Central memory CD8-positive, alpha-beta T cell (primary cell): ENCODE results near the gene NRK.
"Not testable (repeated sequence)": the region's sequence is repeated elsewhere in the genome, so short reads cannot be mapped to it uniquely, and the experiment has no call there.

Experiments
- ATAC-seq: fragments of 150-1000 bp; cut with Tn5 transposase; replicated peaks from 2 replicates; pipeline ENCODE4 v1.10.0; 2022; ENCODE audit warnings: mild to moderate bottlenecking, moderate FRiP score, moderate number of reproducible peaks; ENCODE audit not compliant: poor library complexity, severe bottlenecking; ENCODE audit errors: extremely low read depth
- DNase-seq, 2 donors: peaks; one replicate each; pipeline ENCODE4 v3.0.0; 2021; ENCODE audit warnings: low spot score in 2 of 2
- H3K27ac Mint-ChIP-seq: one replicate; pipeline ENCODE4 v1.8.0; 2022; ENCODE audit warnings: low read depth, mild to moderate bottlenecking, moderate library complexity, mixed read lengths
- H3K27me3 Mint-ChIP-seq: one replicate; pipeline ENCODE4 v1.8.0; 2022; ENCODE audit warnings: mixed read lengths
- H3K36me3 Mint-ChIP-seq: one replicate; pipeline ENCODE4 v1.8.0; 2022; ENCODE audit warnings: mild to moderate bottlenecking, moderate library complexity, mixed read lengths; ENCODE audit not compliant: insufficient read depth
- H3K4me1 Mint-ChIP-seq: one replicate; pipeline ENCODE4 v1.8.0; 2022; ENCODE audit warnings: mixed read lengths
- H3K4me3 Mint-ChIP-seq: one replicate; pipeline ENCODE4 v1.8.0; 2022; ENCODE audit warnings: mild to moderate bottlenecking, moderate library complexity, mixed read lengths
- H3K9me3 Mint-ChIP-seq: one replicate; pipeline ENCODE4 v1.8.0; 2022; ENCODE audit warnings: mixed read lengths

Gene NRK

DNA sequence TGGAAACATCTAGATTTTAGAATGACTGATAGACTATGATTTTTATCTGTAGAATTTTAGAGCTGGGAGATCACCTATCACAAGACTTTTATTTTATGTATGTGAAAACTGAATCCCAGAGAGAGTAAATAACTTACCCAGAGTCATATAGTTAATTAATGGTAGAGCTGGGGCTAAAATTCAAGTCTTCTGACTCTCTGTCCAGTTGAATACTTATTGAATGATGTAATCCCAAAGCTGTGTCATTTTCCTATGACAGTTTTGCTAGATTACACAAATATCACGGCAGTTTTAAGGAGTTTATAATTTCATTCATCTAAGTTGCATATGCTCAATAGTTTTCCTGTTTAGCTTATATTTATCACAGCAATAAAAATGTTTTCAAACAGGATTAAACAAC lies 6.7 kb downstream of the NRK start:
- ATAC-seq (no peak), DNase-seq (no peak)
- Mint-ChIP-seq H3K4me1 (no peaks in the 10 kb centered on the region), H3K27me3 (no peaks in the 10 kb centered on the region), H3K27ac (no peak overlapping the region), H3K9me3 (no peaks in the 10 kb centered on the region), H3K36me3 (no peaks in the 10 kb centered on the region), H3K4me3 (no peak overlapping the region)

- H3K4me3 Mint-ChIP-seq: no peak overlapping the region
- H3K27me3 Mint-ChIP-seq: no peaks in the 10 kb centered on the region
- no peaks in the 10 kb centered on the region for H3K4me1 Mint-ChIP-seq
- ATAC-seq: no peak
- DNase-seq: no peak
- H3K27ac Mint-ChIP-seq: no peak overlapping the region
- peaks cover 6% of the 10 kb centered on the region for H3K9me3 Mint-ChIP-seq
- H3K36me3 Mint-ChIP-seq: no peaks in the 10 kb centered on the region
Observed at GRCh38 chrX:105837232-105837631, 14.9 kb downstream of the NRK start.

DNA sequence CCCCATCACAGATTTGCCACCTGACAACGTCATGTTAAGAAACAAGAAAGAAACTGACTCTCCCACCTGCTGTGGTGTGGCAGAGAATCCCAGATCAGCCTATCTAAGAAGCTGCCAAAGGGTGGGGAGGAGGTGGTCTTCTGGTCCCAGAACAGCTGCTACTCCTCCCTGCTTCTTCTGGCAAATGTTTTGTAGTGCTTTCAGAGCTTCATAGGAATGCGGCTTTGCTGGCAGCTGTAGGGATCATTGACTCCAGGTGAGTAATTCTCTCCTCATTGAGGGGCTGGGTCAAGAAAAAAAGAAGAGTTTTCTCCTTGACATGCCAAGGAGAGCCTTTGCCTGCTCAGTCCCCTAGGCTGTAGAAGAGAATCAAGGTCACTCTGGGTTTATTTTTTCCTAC lies 23.3 kb downstream of the NRK start:
- DNase-seq (no peak), ATAC-seq (no peak)
- H3K27ac Mint-ChIP-seq: no peak overlapping the region
- no peaks in the 10 kb centered on the region for H3K27me3 Mint-ChIP-seq
- no peaks in the 10 kb centered on the region for H3K36me3 Mint-ChIP-seq
- no peaks in the 10 kb centered on the region for H3K9me3 Mint-ChIP-seq
- H3K4me3 Mint-ChIP-seq: no peak overlapping the region
- H3K4me1 Mint-ChIP-seq: no peaks in the 10 kb centered on the region

GRCh38 chrX:105850100-105850499 lies 27.8 kb downstream of the NRK start:
- not testable (repeated sequence) for H3K27ac Mint-ChIP-seq, H3K9me3 Mint-ChIP-seq, DNase-seq, H3K4me1 Mint-ChIP-seq, H3K36me3 Mint-ChIP-seq, ATAC-seq, H3K4me3 Mint-ChIP-seq, H3K27me3 Mint-ChIP-seq

- Mint-ChIP-seq H3K27me3 (no peaks in the 10 kb centered on the region), H3K4me1 (no peaks in the 10 kb centered on the region), H3K4me3 (no peak overlapping the region), H3K27ac (no peak overlapping the region), H3K36me3 (no peaks in the 10 kb centered on the region), H3K9me3 (no peaks in the 10 kb centered on the region)
- ATAC-seq: no peak
- no peak for DNase-seq
Observed at GRCh38 chrX:105865709-105866108, 43.4 kb downstream of the NRK start.

- no peak for ATAC-seq
Observed at GRCh38 chrX:105869701-105870100, 47.4 kb downstream of the NRK start.

DNA sequence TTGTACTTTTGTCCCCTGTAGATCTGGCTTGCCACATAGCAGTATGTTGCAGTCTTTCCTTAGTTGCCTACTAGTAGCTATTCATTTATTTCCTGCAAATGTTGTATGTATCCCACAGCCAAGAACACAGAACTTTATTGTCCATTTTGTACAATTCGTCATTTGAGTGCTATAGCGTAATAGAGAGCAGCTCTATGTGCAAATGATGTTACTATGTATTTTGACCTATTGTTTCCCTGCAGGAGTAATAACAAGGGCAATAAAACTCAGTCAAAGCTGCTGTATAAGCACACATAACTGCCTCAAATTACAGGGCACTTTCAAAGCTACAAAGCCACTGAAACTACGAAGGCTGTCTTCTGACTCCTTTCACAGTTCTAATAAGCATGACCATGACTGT lies 48.1 kb downstream of the NRK start:
- Mint-ChIP-seq H3K4me3 (no peak overlapping the region), H3K36me3 (no peaks in the 10 kb centered on the region), H3K9me3 (peaks cover 4% of the 10 kb centered on the region), H3K27ac (no peak overlapping the region), H3K4me1 (no peaks in the 10 kb centered on the region), H3K27me3 (no peaks in the 10 kb centered on the region)
- no peak for DNase-seq
- no peak for ATAC-seq

More at GRCh38 chrX:105869701-105870100, 47.4 kb downstream of the NRK start:
- no peaks in the 10 kb centered on the region for H3K27me3 Mint-ChIP-seq
- H3K9me3 Mint-ChIP-seq: peaks cover 4% of the 10 kb centered on the region
- no peak overlapping the region for H3K27ac Mint-ChIP-seq
- no peak overlapping the region for H3K4me3 Mint-ChIP-seq
- no peaks in the 10 kb centered on the region for H3K36me3 Mint-ChIP-seq
- H3K4me1 Mint-ChIP-seq: no peaks in the 10 kb centered on the region
- no peak for DNase-seq

DNA sequence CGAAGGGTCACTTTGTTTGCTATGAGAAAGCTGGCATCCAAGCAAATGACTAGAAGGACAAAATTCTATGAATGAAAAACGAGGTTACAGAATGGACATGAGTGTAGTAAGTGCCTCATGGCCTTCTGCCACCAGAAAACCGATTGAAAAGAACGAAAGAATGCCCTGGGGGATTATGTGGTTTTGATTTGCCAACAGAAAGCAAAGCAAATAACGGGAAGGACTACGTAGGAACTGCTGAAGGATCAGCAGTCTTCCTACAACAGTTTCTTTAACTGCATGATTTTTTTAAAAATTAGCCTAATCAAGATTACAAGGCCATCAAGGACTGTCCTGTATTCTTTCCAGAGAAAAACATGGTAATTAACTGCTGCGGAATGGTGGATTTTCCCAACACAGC lies 50.6 kb downstream of the NRK start:
- Mint-ChIP-seq H3K4me1 (no peaks in the 10 kb centered on the region), H3K27me3 (no peaks in the 10 kb centered on the region), H3K9me3 (peaks cover 4% of the 10 kb centered on the region), H3K36me3 (no peaks in the 10 kb centered on the region), H3K4me3 (no peak overlapping the region), H3K27ac (no peak overlapping the region)
- ATAC-seq (no peak), DNase-seq (no peak)

DNA sequence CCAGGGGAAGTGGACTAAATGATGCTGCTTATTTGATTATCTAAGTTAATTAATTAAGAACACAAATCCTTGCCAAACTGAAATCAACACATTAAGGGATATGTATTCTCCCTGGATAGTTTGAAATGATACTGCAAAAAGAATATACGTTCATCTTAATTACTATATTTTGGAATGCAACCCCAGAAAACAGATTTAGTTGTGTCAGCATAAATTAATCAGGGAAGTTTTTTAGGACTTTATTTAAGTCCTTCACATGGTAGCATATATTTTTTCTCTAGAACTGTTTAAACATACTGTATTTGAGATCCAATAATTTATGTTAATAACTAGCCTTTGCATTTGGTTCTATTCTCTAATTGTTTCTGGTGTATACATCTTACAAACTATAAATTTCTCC lies 52.5 kb downstream of the NRK start:
- H3K4me1 Mint-ChIP-seq: no peaks in the 10 kb centered on the region
- peaks cover 4% of the 10 kb centered on the region for H3K9me3 Mint-ChIP-seq
- H3K36me3 Mint-ChIP-seq: no peaks in the 10 kb centered on the region
- H3K4me3 Mint-ChIP-seq: no peak overlapping the region
- H3K27ac Mint-ChIP-seq: no peak overlapping the region
- ATAC-seq (no peak), DNase-seq (no peak)
- H3K27me3 Mint-ChIP-seq: no peaks in the 10 kb centered on the region

DNA sequence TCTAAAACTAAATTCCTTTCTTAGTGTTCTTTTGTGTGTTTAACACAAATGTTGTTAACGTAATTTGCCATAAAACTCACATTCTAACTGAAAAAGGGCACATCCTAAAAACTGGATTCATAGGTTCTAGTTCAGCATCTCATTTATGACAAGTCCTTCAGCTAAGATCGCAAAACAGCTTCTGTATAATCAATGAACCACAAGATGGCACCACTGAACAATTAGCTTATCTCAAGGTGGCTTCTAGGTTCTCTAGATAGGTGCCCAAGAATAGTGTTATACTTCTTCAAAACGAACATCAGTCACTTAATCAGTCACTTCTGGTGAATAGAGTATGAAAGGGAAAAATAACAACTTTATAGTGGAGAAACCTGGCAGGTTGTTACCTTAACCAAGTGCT lies 54.3 kb downstream of the NRK start:
- H3K4me1 Mint-ChIP-seq: no peaks in the 10 kb centered on the region
- no peaks in the 10 kb centered on the region for H3K36me3 Mint-ChIP-seq
- H3K27me3 Mint-ChIP-seq: no peaks in the 10 kb centered on the region
- H3K27ac Mint-ChIP-seq: no peak overlapping the region
- peaks cover 4% of the 10 kb centered on the region for H3K9me3 Mint-ChIP-seq
- DNase-seq (no peak), ATAC-seq (no peak)
- H3K4me3 Mint-ChIP-seq: no peak overlapping the region

GRCh38 chrX:105880491-105880890 lies 58.2 kb downstream of the NRK start:
- Mint-ChIP-seq H3K4me1 (no peaks in the 10 kb centered on the region), H3K9me3 (no peaks in the 10 kb centered on the region), H3K36me3 (no peaks in the 10 kb centered on the region), H3K4me3 (no peak overlapping the region), H3K27ac (no peak overlapping the region), H3K27me3 (no peaks in the 10 kb centered on the region)
- ATAC-seq (no peak), DNase-seq (no peak)

DNA sequence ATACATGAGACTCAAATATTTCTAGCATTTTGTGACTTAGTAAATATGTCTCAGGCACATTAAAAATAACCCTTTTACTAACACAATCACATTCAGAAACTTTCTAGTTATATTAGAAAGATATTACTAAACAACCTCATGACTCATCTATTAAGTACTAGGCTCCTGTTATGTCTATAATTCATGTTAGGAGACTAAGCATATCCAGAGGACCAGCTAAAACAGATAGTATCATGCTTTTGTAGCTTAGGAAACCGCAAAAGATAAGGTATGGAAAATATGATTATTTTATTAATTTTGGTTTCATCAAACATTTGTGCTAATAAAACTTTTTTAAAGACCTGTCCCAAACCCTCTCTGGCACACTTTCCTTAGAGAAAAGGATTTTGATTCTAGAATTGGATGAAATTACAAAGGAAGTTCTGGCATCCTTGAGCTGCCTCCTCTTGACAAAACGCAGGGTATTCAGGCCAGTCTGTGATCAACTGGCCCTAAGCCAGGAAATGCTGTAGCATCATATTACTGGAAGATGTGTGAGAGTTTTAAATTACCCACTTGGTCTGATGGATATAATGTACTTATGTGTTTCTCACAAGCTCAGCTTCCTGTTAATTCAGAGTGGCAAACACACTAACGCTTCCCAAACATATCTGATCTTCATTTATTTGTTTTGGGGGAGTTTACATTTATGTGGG lies 60.4 kb downstream of the NRK start:
- H3K36me3 Mint-ChIP-seq: no peaks in the 10 kb centered on the region
- H3K4me3 Mint-ChIP-seq: no peak overlapping the region
- H3K27me3 Mint-ChIP-seq: no peaks in the 10 kb centered on the region
- no peaks in the 10 kb centered on the region for H3K9me3 Mint-ChIP-seq
- no peak for ATAC-seq
- no peaks in the 10 kb centered on the region for H3K4me1 Mint-ChIP-seq
- DNase-seq: no peak
- H3K27ac Mint-ChIP-seq: no peak overlapping the region

DNA sequence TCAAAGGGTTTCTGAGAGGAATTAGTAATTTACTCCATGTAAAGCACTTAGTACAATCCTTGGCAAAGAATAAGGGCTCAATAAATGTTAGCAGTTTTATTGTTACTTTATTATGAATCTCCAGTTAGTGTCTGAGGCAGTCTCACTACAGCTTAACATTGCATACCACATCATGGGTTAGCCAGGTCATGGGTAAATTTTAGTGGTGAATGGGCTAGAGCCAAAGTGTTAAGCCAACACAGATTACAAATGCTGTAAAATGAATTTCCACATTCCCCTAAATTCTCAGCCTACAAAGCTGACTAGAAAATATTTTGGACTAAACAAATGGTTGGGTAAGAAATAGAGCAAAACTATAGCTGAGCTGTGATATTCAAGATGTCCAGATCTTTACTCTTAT lies 72.4 kb downstream of the NRK start:
- no peaks in the 10 kb centered on the region for H3K27me3 Mint-ChIP-seq
- no peak overlapping the region for H3K4me3 Mint-ChIP-seq
- no peaks in the 10 kb centered on the region for H3K4me1 Mint-ChIP-seq
- H3K27ac Mint-ChIP-seq: no peak overlapping the region
- ATAC-seq: no peak
- no peaks in the 10 kb centered on the region for H3K9me3 Mint-ChIP-seq
- no peak for DNase-seq
- no peaks in the 10 kb centered on the region for H3K36me3 Mint-ChIP-seq

GRCh38 chrX:105909576-105909975 lies 87.2 kb downstream of the NRK start:
- no peak for ATAC-seq
- no peak for DNase-seq
- Mint-ChIP-seq H3K27ac (no peak overlapping the region), H3K36me3 (peaks cover 3% of the 10 kb centered on the region), H3K9me3 (no peaks in the 10 kb centered on the region), H3K4me3 (no peak overlapping the region), H3K27me3 (no peaks in the 10 kb centered on the region), H3K4me1 (no peaks in the 10 kb centered on the region)
